WTC11 (cell line): ENCODE measurements around the gene FRRS1. TPM values are rescaled to one million over a fixed set of nuclear protein-coding genes. Genes with fewer than 3 reads are reported as not detected.

Experiments
- ATAC-seq: fragments of 200-7000 bp; cut with Tn5 transposase; 2 replicates; pipeline ENCODE4 v1.10.0; 2021; ENCODE audit warnings: mild to moderate bottlenecking, moderate library complexity
- CTCF ChIA-PET: fragments of 300-600 bp; sonication (Branson Sonifier 250); formaldehyde crosslinking; loops from one replicate; lab custom pipeline; 2021; ENCODE audit warnings: antibody characterized with exemption; lab: Charles Lee
- POLR2A ChIA-PET: fragments of 350-600 bp; sonication (Branson Sonifier 250); formaldehyde crosslinking; loops from one replicate; lab custom pipeline; 2021; ENCODE audit warnings: antibody characterized with exemption; lab: Charles Lee
- DNase-seq: peaks from one replicate; pipeline ENCODE4 v3.0.0; 2021; ENCODE audit warnings: low spot score
- H3K27ac Mint-ChIP-seq: 2 replicates; pipeline ENCODE4 v1.8.0; 2021; ENCODE audit warnings: mixed read lengths
- H3K27me3 Mint-ChIP-seq: 2 replicates; pipeline ENCODE4 v1.8.0; 2021; ENCODE audit warnings: low read depth, mild to moderate bottlenecking, moderate library complexity, mixed read lengths
- H3K36me3 Mint-ChIP-seq: 2 replicates; pipeline ENCODE4 v1.8.0; 2021; ENCODE audit warnings: mixed read lengths
- H3K4me1 Mint-ChIP-seq: 2 replicates; pipeline ENCODE4 v1.8.0; 2022; ENCODE audit warnings: mixed read lengths
- H3K4me3 Mint-ChIP-seq: 2 replicates; pipeline ENCODE4 v1.8.0; 2021; ENCODE audit warnings: mild to moderate bottlenecking, moderate library complexity, mixed read lengths
- H3K9me3 Mint-ChIP-seq: 2 replicates; pipeline ENCODE4 v1.8.0; 2021; ENCODE audit warnings: mixed read lengths
- ATF6 ChIP-seq: sonication (generic); formaldehyde crosslinking; IDR thresholded peaks from 2 replicates; pipeline ENCODE4 v1.8.1; 2023; ENCODE audit warnings: mild to moderate bottlenecking, missing genetic modification reagents
- CTCF ChIP-seq: fragments of 200-600 bp; IDR thresholded peaks from 2 replicates; pipeline ENCODE4 v1.8.0; 2022; ENCODE audit warnings: antibody characterized with exemption
- ERG ChIP-seq: fragments of 250-450 bp; sonication (Bioruptor Pico); IDR thresholded peaks from 2 replicates; pipeline ENCODE4 v1.8.0; 2021; ENCODE audit warnings: mild to moderate bottlenecking
- FOXP1 ChIP-seq: sonication (generic); formaldehyde crosslinking; IDR thresholded peaks from 2 replicates; pipeline ENCODE4 v1.8.0; 2022; ENCODE audit warnings: missing genetic modification reagents, mild to moderate bottlenecking, moderate library complexity, borderline replicate concordance
- GRHL2 ChIP-seq: fragments of 250-450 bp; sonication (Bioruptor Pico); IDR thresholded peaks from 2 replicates; pipeline ENCODE4 v1.8.0; 2022; ENCODE audit warnings: mild to moderate bottlenecking, moderate library complexity; ENCODE audit not compliant: insufficient replicate concordance, severe bottlenecking
- JUN ChIP-seq: sonication (generic); formaldehyde crosslinking; IDR thresholded peaks from 2 replicates; pipeline ENCODE4 v1.8.0; 2023; ENCODE audit warnings: mild to moderate bottlenecking, missing genetic modification reagents
- MXD4 ChIP-seq: fragments of 250-450 bp; sonication (Bioruptor Pico); IDR thresholded peaks from 2 replicates; pipeline ENCODE4 v1.8.0; 2021; ENCODE audit warnings: mild to moderate bottlenecking, moderate library complexity, borderline replicate concordance
- NFATC4 ChIP-seq: fragments of 250-450 bp; sonication (Bioruptor Pico); IDR thresholded peaks from 2 replicates; pipeline ENCODE4 v1.9.0; 2021; ENCODE audit warnings: mild to moderate bottlenecking
- NFYB ChIP-seq: sonication (generic); formaldehyde crosslinking; conservative IDR thresholded peaks from 2 replicates; pipeline ENCODE4 v1.8.0; 2022; ENCODE audit warnings: low read depth, missing genetic modification reagents
- NR3C1 ChIP-seq: sonication (generic); formaldehyde crosslinking; conservative IDR thresholded peaks from 2 replicates; pipeline ENCODE4 v1.8.1; 2023; ENCODE audit warnings: low read depth, mild to moderate bottlenecking, missing genetic modification reagents
- SMAD3 ChIP-seq: sonication (generic); formaldehyde crosslinking; IDR thresholded peaks from 2 replicates; pipeline ENCODE4 v1.8.0; 2022; ENCODE audit warnings: missing genetic modification reagents, mild to moderate bottlenecking, borderline replicate concordance
- SMAD4 ChIP-seq: sonication (generic); formaldehyde crosslinking; IDR thresholded peaks from 2 replicates; pipeline ENCODE4 v1.8.0; 2022; ENCODE audit warnings: mild to moderate bottlenecking, missing genetic modification reagents
- TCF7 ChIP-seq: sonication (generic); formaldehyde crosslinking; IDR thresholded peaks from 2 replicates; pipeline ENCODE4 v1.8.0; 2022; ENCODE audit warnings: mild to moderate bottlenecking, low read depth, missing genetic modification reagents, moderate library complexity
- ZMAT4 ChIP-seq: fragments of 250-450 bp; sonication (Bioruptor Pico); IDR thresholded peaks from 2 replicates; pipeline ENCODE4 v1.9.0; 2021; ENCODE audit warnings: mild to moderate bottlenecking
- ZNF263 ChIP-seq: sonication (generic); formaldehyde crosslinking; IDR thresholded peaks from 2 replicates; pipeline ENCODE4 v1.8.1; 2022; ENCODE audit warnings: low read depth, mild to moderate bottlenecking, moderate library complexity, missing genetic modification reagents
- ZNF423 ChIP-seq: fragments of 250-450 bp; sonication (Bioruptor Pico); IDR thresholded peaks from 2 replicates; pipeline ENCODE4 v2.1.2; 2022; ENCODE audit warnings: mild to moderate bottlenecking, moderate library complexity
- total RNA-seq: library from RNA; stranded (reverse); gene quantifications from 3 replicates; pipeline ENCODE4 v1.2.3, GENCODE V29; 2021
- TF ChIP-seq, protein P1 (sequence below): sonication (generic); formaldehyde crosslinking; IDR thresholded peaks from 2 replicates; pipeline ENCODE4 v1.8.1; 2023; ENCODE audit warnings: mild to moderate bottlenecking, missing genetic modification reagents
- TF ChIP-seq, protein P2 (sequence below): sonication (generic); formaldehyde crosslinking; conservative IDR thresholded peaks from 2 replicates; pipeline ENCODE4 v1.8.1; 2022; ENCODE audit warnings: mild to moderate bottlenecking, missing genetic modification reagents
- TF ChIP-seq, protein P3 (sequence below): fragments of 250-450 bp; sonication (Bioruptor Pico); conservative IDR thresholded peaks from 2 replicates; pipeline ENCODE4 v1.9.0; 2021; ENCODE audit warnings: mild to moderate bottlenecking
- TF ChIP-seq, protein P4 (sequence below): fragments of 250-450 bp; sonication (Bioruptor Pico); IDR thresholded peaks from 2 replicates; pipeline ENCODE4 v1.9.0; 2021; ENCODE audit warnings: moderate library complexity, mild to moderate bottlenecking, inconsistent platforms, borderline replicate concordance

The FRRS1 gene
- total RNA-seq, 1 experiment from 2014 or later: 6.2 TPM

DNA sequence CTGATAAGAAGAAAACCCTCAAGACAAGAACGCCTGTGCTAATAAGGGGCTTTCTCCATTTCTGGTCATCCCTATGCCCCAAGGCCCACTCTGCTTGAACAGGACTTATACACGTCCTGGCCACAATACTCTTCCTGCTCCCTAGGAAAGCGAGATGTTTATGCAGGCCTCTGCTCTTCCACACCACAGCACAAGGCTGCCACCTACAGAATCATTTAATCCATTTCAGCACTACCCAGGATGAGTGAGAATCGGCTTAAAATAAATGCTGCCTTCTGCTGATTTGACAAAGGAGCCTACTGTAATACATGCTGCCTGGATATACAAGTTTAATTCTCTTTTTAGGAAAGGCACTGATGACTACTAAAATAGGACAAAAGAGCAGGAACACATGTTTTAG is 29.4 kb downstream of the FRRS1 start:
- ATAC-seq (peak; percentile 100), DNase-seq (peak; percentile 20)
- H3K9me3 Mint-ChIP-seq: no peaks in the 10 kb centered on the region
- ChIA-PET POLR2A (no interaction called here), CTCF (no interaction called here)
- no peaks in the 10 kb centered on the region for H3K27me3 Mint-ChIP-seq
- peaks cover 3% of the 10 kb centered on the region; the same call in 1 of the 2 replicates for H3K36me3 Mint-ChIP-seq
- peaks cover 6% of the 10 kb centered on the region; the same call in 1 of the 2 replicates for H3K4me1 Mint-ChIP-seq
- no peak overlapping the region for H3K4me3 Mint-ChIP-seq
- H3K27ac Mint-ChIP-seq: no peak overlapping the region
- peak; percentile 36 for TF ChIP-seq CTCF
- TF ChIP-seq ATF6: no peak

DNA sequence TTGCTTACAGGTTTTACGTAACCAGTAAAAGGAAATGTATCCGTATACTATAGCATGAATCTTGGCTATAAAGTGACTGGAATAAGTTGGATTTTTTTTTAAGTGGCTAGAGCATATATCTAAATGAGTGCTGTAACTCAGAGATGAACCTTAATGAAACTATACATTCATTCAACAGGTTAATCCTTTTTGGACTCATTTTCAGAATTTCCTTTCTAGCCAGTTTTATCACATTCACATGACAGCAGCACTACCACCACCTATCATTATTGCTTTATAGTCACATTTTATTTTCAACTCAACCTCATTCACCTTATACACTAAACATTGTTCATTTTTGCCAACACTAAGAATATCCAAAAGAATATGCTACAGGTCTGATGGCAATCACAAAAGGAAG is 30.6 kb downstream of the FRRS1 start:
- CTCF ChIA-PET: no interaction called here
- Mint-ChIP-seq H3K4me1 (peaks cover 6% of the 10 kb centered on the region; the same call in 1 of the 2 replicates), H3K9me3 (no peaks in the 10 kb centered on the region), H3K4me3 (no peak overlapping the region), H3K27ac (no peak overlapping the region), H3K27me3 (no peaks in the 10 kb centered on the region), H3K36me3 (peaks cover 3% of the 10 kb centered on the region; the same call in 1 of the 2 replicates)
- TF ChIP-seq ZNF263 (no peak), ZMAT4 (CRISPR knock-in tag) (no peak), MXD4 (CRISPR knock-in tag) (no peak), TCF7 (CRISPR knock-in tag) (no peak), NFATC4 (CRISPR knock-in tag) (no peak), FOXP1 (CRISPR knock-in tag) (no peak), NR3C1 (CRISPR knock-in tag) (no peak), ZNF423 (CRISPR knock-in tag) (no peak)
- TF ChIP-seq, protein P1, sequence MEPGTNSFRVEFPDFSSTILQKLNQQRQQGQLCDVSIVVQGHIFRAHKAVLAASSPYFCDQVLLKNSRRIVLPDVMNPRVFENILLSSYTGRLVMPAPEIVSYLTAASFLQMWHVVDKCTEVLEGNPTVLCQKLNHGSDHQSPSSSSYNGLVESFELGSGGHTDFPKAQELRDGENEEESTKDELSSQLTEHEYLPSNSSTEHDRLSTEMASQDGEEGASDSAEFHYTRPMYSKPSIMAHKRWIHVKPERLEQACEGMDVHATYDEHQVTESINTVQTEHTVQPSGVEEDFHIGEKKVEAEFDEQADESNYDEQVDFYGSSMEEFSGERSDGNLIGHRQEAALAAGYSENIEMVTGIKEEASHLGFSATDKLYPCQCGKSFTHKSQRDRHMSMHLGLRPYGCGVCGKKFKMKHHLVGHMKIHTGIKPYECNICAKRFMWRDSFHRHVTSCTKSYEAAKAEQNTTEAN (CRISPR knock-in tag): no peak
- TF ChIP-seq, protein P2, sequence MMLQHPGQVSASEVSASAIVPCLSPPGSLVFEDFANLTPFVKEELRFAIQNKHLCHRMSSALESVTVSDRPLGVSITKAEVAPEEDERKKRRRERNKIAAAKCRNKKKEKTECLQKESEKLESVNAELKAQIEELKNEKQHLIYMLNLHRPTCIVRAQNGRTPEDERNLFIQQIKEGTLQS (CRISPR knock-in tag): no peak
- TF ChIP-seq, protein P3, sequence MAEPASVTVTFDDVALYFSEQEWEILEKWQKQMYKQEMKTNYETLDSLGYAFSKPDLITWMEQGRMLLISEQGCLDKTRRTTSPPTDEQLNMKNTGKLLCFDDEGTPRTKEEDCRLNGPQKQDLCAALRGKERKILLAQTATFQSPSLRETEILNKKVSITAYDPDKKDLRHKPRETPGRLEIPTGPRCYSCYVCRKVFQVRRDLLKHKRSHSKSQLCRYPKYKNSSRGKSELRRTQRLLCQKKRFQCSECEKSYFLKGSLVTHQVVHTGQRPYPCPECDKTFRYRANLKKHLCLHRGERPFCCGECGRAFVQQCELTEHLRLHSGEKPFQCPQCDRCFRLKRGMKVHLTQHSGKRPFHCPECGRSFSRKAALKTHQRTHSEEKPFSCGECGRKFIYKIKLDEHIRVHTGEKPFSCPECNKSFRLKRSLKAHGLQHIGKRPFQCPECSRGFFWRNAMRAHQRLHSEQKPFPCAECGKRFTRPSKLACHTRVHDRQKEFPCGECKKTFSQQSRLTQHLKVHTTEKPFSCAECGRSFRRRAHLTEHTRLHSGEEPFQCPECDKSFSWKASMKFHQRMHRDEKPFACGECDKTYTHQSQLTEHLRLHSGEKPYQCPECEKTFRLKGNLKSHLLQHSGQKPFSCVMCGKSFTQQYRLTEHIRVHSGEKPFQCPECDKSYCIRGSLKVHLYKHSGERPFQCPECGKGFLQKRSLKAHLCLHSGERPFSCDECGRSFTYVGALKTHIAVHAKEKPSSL (CRISPR knock-in tag): no peak
- POLR2A ChIA-PET: no interaction called here
- ATAC-seq (no peak), DNase-seq (no peak)

DNA sequence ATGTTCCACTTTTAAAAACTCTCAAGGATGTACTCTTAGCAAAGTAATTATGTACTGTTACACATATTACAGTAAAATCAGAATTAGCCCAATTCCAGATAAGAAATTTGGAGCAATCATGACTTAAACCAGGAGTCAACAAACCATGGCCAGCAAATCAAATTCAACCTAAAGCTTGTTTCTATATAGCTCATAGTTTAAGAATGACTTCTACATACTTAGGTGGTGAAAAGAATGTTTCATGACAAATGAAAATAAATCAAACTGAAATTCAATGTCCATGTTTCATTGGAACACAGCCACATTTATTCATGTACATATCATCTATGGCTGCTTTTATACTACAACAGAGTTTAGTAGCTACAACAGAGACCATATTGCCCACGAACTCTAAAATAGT is 35.1 kb downstream of the FRRS1 start:
- no peaks in the 10 kb centered on the region; the same call in 1 of the 2 replicates for H3K36me3 Mint-ChIP-seq
- CTCF ChIA-PET: interaction anchor here (0.6 kb wide), 1 partner anchor 28 kb away, joined by 5 read pairs; no protein-coding TSS in a partner anchor
- H3K4me3 Mint-ChIP-seq: no peak overlapping the region
- TF ChIP-seq SMAD4 (CRISPR knock-in tag) (no peak), GRHL2 (no peak), JUN (CRISPR knock-in tag) (no peak), ERG (no peak), NFYB (CRISPR knock-in tag) (no peak), NR3C1 (CRISPR knock-in tag) (no peak), SMAD3 (CRISPR knock-in tag) (no peak)
- TF ChIP-seq, protein P4, sequence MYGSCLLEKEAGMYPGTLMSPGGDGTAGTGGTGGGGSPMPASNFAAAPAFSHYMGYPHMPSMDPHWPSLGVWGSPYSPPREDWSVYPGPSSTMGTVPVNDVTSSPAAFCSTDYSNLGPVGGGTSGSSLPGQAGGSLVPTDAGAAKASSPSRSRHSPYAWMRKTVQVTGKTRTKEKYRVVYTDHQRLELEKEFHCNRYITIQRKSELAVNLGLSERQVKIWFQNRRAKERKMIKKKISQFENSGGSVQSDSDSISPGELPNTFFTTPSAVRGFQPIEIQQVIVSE (CRISPR knock-in tag): no peak

More for the DNA sequence above, 35.1 kb downstream of the FRRS1 start:
- H3K27me3 Mint-ChIP-seq: no peaks in the 10 kb centered on the region
- POLR2A ChIA-PET: no interaction called here
- no peaks in the 10 kb centered on the region for H3K9me3 Mint-ChIP-seq
- no peak for ATAC-seq
- DNase-seq: no peak
- peaks cover 17% of the 10 kb centered on the region for H3K4me1 Mint-ChIP-seq
- H3K27ac Mint-ChIP-seq: no peak overlapping the region
